AG04450 (cell line): ENCODE results near the gene RGL3. TPM values are rescaled to one million over a fixed set of nuclear protein-coding genes. Genes with fewer than 3 reads are reported as not detected.

Source experiments
- CTCF ChIA-PET: fragments of 300-600, 350-600 bp; formaldehyde crosslinking; extraction: SDS; loops from one replicate; lab custom pipeline; 2022; ENCODE audit warnings: antibody characterized with exemption, inconsistent platforms; lab: Charles Lee
- POLR2A ChIA-PET: fragments of 350-600 bp; formaldehyde crosslinking; extraction: SDS; loops from one replicate; lab custom pipeline; 2021; ENCODE audit warnings: antibody characterized with exemption, inconsistent platforms; lab: Yijun Ruan, JAX
- DNase-seq: peaks from one replicate; pipeline ENCODE4 v3.0.0-alpha.2; 2011; ENCODE audit warnings: low read depth, low spot score
- H3K27ac ChIP-seq: one replicate; pipeline ENCODE4 v1.5.1; 2012; ENCODE audit warnings: low read depth, low read length, control low read depth
- H3K27me3 ChIP-seq: one replicate; pipeline ENCODE4 v1.6.0; 2012; ENCODE audit warnings: low read length; ENCODE audit not compliant: control insufficient read depth, insufficient read depth
- H3K4me3 ChIP-seq: 2 replicates; pipeline ENCODE4 v1.5.1; 2011; ENCODE audit warnings: mild to moderate bottlenecking, low read depth, low read length, control low read depth
- H3K9me3 ChIP-seq: 2 replicates; pipeline ENCODE4 v1.5.1; 2012; ENCODE audit warnings: low read length; ENCODE audit not compliant: control insufficient read depth, insufficient read depth
- CTCF ChIP-seq: IDR thresholded peaks from 2 replicates; pipeline ENCODE4 v1.5.1; 2011; ENCODE audit warnings: low read depth, low read length, control low read depth, inconsistent platforms
- polyA plus RNA-seq: library from polyadenylated mRNA; depleted of rRNA; stranded (reverse); fragments of >200 nt; gene quantifications from 2 replicates; pipeline ENCODE4 v1.2.3, GENCODE V29; 2011

The RGL3 gene
- polyA plus RNA-seq, 1 experiment: 0.11 TPM

GRCh38 chr19:11361771-11362731 is 57.1 kb downstream of the RGL3 start:
- DNase-seq: no peak
- CTCF ChIA-PET: no interaction called here
- POLR2A ChIA-PET: interaction anchor here (1.0 kb wide), 1 partner anchor 13 kb away, joined by 5 read pairs; the partner anchor contains the start of gene SWSAP1
- H3K9me3 ChIP-seq: no peaks in the 10 kb centered on the region; the same call in 1 of the 2 replicates
- H3K27ac ChIP-seq: peak overlapping the region; percentile 21
- no peak for TF ChIP-seq CTCF
- H3K27me3 ChIP-seq: no peaks in the 10 kb centered on the region
- no peak overlapping the region for H3K4me3 ChIP-seq

DNA sequence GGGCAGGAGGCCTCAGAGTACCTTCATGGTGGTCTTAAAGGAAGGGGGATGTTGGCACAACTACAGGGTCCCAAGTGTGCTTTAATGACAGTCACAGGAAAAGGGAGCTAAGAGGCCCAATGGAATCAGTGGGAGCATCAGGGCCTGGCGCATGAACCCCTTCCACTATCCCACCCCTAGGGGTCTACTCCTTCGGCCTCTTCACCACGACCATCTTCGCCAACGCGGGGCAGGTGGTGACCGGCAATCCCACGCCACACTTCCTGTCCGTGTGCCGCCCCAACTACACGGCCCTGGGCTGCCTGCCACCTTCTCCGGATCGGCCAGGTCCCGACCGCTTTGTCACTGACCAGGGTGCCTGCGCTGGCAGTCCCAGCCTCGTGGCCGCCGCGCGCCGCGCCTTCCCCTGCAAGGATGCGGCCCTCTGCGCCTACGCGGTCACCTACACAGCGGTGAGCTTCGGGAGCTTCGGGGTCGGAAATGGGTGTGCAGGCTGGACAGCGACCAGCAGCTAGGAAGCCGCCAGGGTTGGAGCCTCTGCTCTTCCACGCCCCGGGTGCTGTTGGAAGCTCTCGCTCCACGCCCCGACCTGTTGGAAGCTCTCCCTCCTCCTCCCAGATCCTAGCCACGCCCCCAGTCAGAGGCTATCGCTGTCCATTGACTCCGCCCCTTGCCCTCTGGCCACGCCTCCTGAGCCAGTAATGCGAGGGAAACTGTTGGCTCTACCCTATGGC is 57.9 kb downstream of the RGL3 start:
- CTCF ChIA-PET: no interaction called here
- Histone ChIP-seq H3K9me3 (no peaks in the 10 kb centered on the region; the same call in 1 of the 2 replicates), H3K27me3 (no peaks in the 10 kb centered on the region), H3K4me3 (no peak overlapping the region), H3K27ac (no peak overlapping the region)
- DNase-seq: no peak
- no peak for TF ChIP-seq CTCF
- POLR2A ChIA-PET: interaction anchor here (0.5 to 1.0 kb wide), 2 partner anchors 14 to 17 kb away, joined by 3 to 5 read pairs; partner anchors contain the start of gene SWSAP1

GRCh38 chr19:11359421-11359820 is 59.7 kb downstream of the RGL3 start:
- ChIA-PET CTCF (no interaction called here), POLR2A (no interaction called here)
- no peak overlapping the region for H3K4me3 ChIP-seq
- DNase-seq: no peak
- no peak for TF ChIP-seq CTCF
- no peaks in the 10 kb centered on the region; the same call in 1 of the 2 replicates for H3K9me3 ChIP-seq
- no peak overlapping the region for H3K27ac ChIP-seq
- H3K27me3 ChIP-seq: no peaks in the 10 kb centered on the region

- DNase-seq: no peak
- ChIA-PET CTCF (no interaction called here), POLR2A (no interaction called here)
- Histone ChIP-seq H3K27ac (no peak overlapping the region), H3K27me3 (no peaks in the 10 kb centered on the region), H3K4me3 (no peak overlapping the region), H3K9me3 (no peaks in the 10 kb centered on the region)
- no peak for TF ChIP-seq CTCF
Measured at GRCh38 chr19:11356676-11357550, 62.2 kb downstream of the RGL3 start.
